GM21737 (cell line): ENCODE results near the gene ATP5F1D.

Source experiments
- ATAC-seq: cut with Tn5 transposase; IDR thresholded peaks from one replicate; pipeline ENCODE4 v1.9.1; 2021; ENCODE audit warnings: mild to moderate bottlenecking, moderate library complexity; ENCODE audit not compliant: unreplicated experiment

Gene ATP5F1D

DNA sequence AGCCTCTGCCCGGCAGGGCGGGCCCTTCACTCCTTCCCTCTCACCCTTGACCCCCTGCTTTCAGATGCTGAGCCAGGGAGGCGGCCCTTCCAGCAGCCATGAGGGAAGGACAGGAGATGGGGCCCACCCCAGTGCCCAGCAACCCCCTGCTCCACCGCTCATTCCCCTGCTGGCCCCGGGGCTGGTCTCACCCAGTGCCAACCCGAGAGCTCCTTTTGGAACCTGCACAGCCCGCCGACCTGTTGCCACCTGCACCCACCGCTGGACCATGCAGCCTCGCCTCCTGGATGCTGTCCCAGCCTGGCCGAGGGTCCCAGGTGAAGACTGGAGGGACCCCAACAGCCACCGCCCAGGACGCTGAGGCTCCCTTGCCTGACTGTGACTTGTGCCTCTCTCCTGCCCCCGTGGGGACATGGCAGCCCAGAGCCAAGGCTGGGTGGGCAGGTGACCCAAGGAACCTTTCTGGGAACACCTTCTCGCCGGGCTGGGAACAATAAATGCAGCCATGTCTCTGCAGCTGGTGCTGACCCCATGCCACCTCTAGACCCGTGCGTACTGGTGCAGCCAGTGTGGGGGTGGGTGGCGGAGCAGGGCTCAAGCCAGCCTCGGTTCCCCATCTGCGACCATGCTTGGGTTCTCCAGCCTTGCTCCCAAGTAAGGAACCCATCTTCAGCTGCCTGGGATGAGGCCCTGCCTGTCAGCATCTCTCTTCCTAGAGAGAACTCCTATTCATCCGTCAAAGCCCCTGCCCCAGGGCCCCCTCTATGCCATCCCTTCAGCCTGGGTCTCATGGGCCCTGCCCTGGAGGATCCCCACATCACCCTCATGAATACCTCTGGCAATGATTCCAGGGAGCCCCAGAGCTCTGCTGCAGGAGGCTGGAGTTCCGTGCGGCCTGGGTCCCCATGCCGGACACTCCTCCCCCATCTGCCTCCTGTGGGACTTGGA, 37.4 kb downstream of the ATP5F1D start:
- no peak for ATAC-seq

DNA sequence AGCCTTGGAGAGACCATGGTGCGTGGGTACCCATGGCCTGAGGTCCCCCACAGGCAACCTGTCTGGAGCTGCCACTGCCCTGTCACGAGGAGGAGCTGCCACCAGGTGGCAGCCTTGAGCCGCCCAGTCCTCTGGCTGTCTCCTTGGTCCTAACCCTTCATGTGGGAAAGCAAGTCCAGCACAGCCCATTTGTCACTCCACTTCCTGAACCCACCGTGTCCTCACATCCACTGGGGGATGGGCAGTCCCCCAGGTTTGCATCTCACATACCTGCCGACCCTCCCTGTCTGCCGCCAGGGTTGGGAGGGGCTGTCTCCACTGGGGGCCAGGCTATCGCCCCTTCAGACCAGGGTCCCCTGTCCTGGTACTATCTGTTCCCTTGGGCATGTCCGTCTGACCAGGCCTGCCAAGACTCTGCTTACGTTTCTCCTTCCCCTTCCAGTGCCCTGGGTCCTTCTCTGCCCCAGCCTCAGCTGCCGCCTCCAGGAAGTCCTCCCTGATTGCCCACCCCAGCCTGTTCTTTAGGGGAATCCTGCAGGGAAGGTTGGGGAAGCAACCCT, 38.3 kb downstream of the ATP5F1D start:
- ATAC-seq = no peak

DNA sequence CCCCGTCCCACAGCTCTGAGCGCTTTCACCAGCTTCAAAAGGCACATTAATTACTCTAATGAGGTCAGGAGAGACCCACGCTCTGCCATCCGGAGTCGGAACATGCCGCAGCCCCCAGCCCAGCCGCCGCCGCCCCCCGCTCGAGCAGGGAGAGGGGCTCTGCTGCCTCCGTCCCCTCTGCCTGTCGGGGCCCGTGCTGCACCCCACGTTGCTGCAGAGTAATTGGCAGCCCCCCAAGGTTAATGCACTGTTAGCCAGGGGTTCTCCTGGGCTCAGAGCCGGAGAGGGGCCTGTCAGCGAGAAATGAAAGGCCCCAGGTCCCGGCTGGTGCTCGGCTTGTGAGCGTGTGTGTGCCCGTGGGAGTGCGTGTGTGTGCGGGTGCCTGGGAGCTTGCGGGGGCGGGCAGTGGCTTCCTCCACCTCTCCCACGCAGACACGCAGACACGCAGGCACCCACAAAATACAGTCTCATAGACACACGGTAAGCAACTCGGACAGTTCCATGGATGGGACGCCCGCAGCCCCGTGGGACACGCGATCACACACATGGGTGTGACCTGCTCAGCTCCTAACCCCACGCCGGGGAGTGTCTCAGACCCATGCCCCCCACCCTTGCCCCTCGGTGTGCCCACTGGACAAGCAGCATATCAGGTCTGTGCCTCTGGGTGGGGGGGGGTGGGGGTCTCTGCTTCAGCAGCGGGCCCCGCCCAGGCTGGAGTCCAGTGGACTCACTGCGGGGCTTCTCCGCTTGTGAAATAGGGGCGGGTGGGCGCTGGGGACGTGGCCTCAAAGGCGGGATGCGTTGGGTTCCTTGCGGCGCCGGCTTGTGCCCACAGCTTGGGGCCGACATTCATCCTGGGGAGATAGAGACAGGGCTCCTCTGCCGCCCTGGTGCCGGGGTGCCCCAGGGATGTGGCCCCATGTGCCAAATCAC, 39.4 kb downstream of the ATP5F1D start:
- ATAC-seq = no peak

DNA sequence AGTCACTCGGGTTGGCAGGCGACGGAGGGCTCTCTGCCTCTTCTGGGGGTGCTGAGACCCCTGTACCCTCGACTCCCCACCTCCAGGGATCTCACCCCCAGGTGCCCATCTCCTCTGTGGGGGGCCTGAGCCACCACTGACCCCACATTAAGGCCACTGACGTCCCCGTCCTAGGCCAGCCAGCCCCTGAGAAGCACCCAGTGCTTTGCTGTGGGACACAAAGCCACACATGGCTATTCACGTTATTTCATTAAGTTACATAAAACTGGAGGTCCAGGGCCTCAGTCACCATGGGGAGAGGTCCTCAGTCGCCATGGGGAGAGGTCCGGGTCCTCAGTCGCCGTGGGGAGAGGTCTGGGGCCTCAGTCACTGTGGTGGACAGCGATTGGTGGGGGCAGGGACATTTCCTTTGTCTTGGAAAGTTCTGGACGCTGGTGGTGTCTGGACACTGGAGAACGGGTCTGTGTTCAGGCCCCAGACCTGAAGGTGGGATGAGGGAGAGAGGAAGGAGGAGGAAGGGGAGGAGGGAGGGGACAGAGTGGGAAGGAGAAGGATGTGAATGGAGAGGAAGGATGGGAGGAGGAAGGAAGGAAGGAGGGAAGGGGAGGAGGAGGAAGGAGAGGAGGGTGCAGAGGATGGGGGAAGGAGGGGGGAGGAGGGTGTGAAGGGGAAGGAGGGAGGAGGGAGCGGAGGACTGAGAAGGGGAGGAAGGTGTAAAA, 40.2 kb downstream of the ATP5F1D start:
- ATAC-seq = no peak

DNA sequence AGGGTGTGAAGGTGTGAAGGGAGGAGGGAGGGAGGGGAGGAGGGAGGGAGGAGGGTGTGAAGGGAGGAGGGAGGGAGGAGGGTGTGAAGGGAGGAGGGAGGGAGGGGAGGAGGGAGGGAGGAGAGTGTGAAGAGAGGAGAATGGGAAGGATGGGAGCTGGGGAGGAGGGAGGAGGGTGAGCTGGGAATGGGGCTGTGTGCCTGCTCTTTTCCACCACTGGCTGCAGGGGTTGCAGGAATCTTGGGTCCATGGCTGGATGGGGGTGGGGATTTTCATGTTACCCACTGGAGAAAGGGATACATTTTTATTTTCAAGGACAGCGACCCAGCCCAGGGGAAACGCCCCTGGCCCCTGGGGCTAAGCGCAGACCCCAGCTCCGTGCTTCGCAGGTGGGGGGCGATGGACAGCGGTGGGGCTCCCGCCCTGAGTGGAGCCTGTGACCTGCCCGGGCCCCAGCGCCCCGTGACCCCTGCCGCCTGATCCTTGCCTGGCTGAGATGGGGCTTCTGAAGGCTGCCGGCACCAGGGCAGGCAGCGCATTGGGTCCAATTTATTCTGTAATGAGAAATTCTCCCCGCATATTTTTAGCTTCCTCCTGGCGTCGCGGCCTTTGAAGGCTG, 41.1 kb downstream of the ATP5F1D start:
- ATAC-seq = no peak

DNA sequence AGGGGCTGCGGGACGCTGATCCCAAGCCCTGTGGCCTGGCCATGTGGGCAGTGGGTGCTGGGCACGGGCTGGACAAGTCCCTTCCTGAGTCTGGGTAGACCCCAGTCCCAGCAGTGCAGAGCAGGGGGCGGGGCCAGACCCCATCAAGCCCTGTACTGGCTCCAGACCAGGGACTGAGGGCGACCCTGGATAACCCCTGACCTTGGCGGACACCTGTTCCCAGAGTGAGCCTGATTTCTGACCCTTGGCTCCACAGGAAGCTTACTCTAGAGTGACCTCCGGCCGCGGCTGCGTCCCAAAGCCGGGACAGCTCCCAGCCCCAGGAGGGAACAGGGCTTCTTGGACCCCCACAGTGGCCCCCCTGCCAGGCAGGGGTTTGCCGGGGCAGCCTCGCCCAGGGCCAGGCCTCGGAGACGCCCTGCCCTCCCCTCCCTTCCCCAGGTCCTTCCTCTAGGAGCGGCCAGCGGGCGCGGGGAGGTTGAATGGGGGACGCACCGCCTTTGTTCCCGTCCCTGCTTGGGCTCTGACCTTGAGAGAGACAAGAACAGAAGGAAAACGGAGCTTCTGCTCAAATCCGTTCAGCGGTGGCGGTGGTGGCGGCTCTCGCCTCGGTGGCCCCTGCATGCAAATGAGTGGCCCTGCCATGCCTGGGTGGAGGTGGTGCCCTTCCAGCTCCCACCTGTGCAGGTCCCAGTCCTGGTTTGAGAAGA, 41.8 kb downstream of the ATP5F1D start:
- no peak for ATAC-seq

DNA sequence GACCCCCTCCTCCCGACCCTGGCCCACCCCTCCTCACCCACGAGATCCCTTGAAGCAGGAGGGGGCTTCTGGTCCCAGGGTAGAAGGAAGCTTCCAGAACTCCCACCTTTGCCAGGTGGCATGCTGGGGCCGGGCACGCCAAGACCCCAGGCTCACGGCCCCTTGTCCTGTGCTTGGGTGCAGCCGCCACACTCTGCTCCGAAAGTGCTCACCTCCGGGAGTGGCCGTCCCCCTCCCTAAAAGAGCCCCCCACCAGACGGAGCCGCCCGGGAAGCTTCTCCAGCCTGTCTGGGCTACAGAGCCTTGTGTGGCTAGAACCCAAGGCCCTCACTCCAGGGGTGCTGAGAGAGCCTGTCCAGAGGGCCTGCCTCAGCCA, 42.4 kb downstream of the ATP5F1D start:
- ATAC-seq = no peak

DNA sequence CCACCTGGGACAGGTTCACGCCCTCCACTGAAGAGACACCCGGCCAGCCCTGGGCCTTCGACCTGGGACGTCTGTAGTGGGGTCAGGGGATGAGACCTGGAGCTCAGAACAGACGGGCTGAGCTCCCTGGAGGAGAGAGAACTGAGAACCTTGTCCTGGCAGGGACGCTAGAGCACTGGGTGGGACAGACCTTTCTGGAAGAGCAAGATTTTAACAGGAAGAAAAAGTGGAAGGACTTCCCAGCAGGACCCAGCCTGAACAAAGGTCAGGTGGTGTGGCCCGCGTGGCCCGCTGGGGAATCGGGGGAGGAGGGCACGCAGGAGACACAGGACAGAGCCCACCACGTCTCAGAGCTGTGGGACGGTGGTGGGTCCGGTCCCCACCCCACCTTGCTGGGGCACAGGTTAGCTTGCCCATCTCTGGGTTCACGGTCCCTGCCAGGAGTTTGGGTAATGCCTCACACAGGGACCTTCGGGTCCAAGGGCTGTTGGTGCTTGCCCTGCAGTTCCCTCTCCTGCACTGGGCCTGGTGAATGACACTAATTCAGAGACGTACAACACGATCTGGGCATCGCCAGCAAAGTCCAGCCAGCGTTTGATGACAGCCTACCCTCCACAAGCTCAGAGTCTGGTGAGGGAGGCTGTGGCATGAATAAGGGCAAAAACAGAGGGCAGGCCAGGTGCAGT, 42.9 kb downstream of the ATP5F1D start:
- no peak for ATAC-seq

DNA sequence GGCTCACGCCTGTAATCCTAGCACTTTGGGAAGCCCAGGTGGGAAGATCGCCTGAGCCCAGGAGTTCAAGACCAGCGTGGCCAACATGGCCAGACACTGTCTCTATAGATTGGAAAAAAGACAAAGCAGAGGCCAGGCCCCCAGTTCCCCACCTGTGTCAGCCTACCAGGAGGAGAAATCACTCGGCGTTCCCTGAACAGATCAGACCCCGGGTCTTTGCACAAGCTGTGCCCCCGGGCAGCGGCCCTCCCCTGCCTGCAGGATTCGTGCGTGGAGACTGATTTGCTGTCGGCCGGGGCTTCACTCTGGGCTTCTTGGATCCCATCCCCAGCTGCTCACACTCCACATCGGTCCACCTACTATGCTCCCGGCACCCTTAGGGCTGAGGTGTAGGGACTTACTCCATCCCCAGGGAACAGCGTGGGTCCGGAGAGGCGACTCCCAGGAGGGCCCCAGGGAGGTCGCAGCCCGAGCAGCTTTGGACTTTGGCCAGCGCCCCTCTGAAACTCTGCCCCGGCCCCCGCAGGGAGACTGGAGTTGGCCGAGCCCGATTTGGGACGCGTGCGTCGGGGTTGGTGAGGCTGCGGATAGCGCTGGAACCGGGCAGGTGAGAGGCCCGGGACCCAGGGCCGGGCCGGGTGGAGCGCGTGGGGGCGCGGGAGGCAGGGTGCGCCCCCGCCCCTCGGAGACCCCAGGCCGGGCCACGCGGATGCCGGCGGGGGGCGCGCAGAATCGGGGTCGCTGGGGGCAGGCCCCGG, 43.6 kb downstream of the ATP5F1D start:
- no peak for ATAC-seq

DNA sequence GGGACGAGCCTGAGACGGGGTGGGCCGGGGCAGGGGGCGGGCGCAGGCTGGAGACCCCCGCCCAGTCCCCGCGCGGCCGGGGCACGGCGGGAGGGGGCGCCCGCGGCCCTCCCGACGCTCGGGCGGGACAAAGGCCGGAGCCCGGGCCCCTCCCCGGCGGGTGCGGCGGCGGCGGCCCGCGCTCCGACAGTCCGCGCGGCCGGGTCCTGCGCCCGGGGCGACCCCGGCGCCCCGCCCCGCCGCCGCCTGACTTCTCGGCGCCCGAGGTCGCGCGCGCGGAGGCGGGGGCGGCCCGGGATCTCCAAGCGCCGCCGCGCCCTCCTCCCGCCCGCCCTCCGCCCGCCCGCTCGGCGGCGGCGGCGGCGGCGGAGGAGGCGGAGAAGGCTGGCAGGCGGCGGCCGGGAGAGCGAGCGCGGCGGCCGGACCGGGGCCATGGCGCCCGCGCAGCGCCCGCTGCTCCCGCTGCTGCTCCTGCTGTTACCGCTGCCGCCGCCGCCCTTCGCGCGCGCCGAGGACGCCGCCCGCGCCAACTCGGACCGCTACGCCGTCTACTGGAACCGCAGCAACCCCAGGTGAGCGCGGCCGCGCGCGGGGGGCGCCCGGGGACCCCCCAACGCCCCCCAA, 44.3 kb downstream of the ATP5F1D start, which contains the start of gene EFNA2:
EFNA2 (plus strand) TSS at position 137 of the 624 bp plus-strand sequence; CDS start at position 433, 296 bp downstream.
- no peak for ATAC-seq

DNA sequence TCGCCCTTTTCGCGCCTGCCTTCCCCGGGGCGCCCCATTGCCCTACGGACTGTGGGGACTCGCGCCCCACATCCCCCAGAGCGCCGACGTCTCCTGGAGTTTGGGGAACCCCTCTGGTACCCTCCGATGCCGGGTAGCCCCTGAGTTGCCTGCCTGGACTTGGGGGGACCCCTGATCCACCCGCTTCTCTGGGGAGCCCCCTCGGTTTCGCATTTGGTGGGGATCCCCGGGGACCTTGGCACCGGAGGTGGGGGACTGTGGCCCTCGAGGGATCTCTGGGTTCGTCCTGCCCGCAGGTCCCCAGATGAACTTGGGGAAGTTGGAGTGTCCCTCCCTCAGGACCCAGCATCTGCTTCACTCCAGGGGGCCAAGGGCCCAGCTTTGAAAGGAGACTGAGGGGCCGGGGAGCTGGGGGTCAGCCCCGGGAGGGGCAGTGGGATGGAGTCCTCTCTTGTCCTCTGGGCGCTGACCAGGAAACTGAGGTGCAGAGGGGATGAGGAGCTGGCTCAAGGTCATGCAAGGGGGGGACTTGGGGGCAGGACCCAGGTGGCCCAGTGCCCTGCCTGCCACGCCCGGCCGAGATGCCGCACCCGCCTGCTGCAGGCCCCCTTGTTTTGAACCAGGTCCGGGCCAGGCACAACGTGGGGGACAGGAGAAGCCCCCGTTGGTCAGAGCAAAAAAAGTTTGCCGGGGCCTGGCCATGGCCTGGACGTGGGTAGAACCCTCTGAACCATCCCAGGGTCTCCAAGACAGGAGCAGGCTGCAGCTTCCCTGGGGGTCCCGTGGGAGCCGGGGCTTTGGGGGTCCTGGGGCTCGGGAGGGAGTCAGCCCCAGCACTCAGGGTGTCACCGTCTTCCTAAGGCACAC, 45.2 kb downstream of the ATP5F1D start:
- no peak for ATAC-seq

DNA sequence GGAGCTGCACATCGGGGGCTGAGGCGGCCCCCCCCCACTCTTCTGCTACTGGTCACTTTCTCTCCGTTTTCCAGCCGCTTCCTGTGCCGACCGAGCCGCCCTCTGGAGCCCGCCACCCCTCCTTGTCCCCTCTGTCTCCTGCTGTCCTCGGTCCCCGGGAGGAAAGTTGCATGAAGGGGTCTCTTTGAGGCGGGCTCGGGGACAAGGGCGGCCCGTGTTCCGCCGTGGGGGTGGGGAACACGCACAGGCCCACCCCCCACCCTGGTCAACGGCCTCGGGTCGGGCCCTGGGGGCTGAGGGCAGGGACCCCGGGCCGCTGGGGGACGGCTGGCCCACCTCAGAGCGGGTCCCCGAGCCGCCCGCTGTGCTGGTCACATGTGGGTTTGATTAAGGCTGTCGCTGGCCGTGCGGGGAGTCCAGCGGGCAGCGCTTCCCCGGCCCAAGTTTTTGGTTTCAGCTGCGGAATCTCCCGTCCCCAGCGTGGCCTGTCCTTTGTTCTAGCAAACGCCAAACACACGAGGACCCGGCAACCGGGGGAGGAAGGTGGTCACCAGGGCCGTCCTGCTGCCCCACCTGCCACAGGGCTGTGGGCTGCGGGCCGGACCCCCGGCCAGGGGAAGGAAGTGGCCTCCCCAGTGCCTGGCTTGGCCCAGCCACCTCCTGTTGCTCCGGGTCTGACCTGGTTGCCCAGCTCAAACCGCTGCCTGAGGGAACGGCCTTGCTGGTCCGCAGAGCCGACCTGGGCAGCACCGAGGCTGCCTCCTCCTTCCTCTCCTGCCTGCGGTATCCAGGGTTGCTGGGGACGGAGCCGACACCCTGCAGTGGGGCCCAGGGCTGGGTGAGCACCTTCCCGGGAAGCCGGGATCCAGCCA, 46.0 kb downstream of the ATP5F1D start:
- no peak for ATAC-seq

DNA sequence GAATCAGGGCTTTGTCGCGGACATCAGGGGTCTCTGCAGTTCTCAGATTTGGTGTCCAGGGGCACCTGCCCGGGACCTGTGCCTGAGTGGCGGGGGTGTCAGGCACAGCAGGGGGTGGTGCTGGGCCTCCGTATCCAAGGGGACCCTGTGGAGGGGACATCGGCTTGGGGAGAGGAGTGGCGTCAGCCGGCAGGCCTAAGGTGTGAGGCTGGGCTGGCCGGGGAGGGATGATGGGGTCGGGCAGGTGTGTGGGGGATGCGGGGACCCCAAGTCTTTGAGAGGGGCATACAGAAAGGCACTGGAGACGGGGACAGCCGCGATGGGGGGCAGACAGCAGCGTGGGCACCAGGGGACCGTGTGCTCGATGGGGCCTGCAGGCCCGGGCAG, 46.7 kb downstream of the ATP5F1D start:
- ATAC-seq = no peak

DNA sequence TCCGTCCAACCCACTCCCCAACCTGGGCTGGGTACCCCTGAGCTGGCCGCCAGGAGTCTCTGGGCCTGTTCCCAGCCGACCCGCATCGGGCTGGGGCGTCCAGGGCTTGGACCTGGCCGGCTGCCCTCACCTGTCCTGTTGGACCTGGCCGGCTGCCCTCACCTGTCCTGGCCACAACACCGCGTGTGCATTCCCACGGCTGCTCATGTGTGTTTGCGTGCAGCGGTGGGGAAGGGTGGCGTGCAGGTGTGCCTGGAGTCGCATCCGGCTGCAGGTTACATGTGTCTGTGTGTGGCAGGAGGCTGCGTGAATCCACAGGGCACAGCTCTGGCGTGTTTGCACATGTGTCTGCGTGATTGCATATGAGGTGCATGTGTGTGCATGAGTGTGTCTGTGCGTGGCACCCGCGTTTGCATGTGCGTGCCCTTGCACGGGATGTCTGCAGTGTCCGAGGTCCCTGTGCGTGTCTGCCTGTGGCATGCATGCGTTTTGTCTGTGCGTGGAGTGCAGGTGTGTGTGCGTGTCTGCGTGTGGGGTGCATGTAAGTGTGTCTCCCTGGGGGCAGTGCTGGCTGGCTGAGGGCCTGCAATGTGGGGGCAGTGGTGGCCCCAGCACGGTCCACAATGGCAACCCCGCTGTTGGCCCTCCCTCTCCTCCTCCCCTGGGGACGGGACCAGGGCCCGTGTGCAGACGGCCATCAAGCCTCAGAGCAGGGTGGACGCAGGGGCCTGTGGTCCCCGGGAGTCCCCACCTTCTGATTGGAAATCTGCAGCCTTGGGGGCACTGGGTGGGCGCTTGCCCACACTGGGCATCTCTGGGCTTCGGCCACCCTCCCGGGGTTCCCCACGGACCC, 47.5 kb downstream of the ATP5F1D start:
- no peak for ATAC-seq

DNA sequence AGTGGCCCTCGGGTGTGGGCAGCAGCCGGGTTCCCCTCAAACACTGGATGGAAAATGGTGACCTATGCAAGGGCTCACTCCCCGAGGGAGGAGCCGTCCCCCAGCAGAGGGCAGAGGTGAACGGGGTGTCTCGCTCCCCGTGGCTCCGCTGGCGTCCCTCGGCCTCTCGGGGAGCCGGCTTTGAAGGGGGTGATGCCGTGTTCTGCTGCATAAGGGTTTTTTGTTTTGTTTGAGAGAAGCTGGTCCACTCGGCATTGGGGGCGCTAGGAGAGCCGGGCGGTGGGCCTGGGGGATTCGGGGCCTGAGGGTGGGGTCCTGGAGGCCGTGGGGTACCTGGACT, 48.1 kb downstream of the ATP5F1D start:
- ATAC-seq = no peak
